Transverse colon (tissue), 4 donors: ENCODE measurements around the gene ALK.

ENCODE experiments used
- EP300 ChIP-seq: sonication (generic); formaldehyde crosslinking; IDR thresholded peaks from one replicate; pipeline ENCODE4 v1.6.1; 2017; ENCODE audit warnings: antibody characterized with exemption, low read depth
- POLR2A ChIP-seq: fragments of 450-650 bp; IDR thresholded peaks from one replicate; pipeline ENCODE4 v1.6.1; 2016; ENCODE audit warnings: antibody characterized with exemption, mild to moderate bottlenecking, moderate library complexity
- POLR2AphosphoS5 ChIP-seq, 3 donors: sonication (generic); formaldehyde crosslinking; IDR thresholded peaks; one replicate each; pipeline ENCODE4 v1.6.1; 2016; ENCODE audit warnings: antibody characterized with exemption in 3 of 3
- TF ChIP-seq, protein P1 (sequence below), 5 experiments: fragments of 200-600 bp in 3 of 5; fragments of 450-650 bp in 2 of 5; sonication (generic) in 3 of 5; IDR thresholded peaks; 1 replicate in 2 of 5; 2 replicates in 3 of 5; pipeline ENCODE4 v1.5.1; 2016 to 2017; ENCODE audit warnings: antibody characterized with exemption in 5 of 5, inconsistent platforms in 3 of 5, mild to moderate bottlenecking in 2 of 5, moderate library complexity in 1 of 5

DNA sequence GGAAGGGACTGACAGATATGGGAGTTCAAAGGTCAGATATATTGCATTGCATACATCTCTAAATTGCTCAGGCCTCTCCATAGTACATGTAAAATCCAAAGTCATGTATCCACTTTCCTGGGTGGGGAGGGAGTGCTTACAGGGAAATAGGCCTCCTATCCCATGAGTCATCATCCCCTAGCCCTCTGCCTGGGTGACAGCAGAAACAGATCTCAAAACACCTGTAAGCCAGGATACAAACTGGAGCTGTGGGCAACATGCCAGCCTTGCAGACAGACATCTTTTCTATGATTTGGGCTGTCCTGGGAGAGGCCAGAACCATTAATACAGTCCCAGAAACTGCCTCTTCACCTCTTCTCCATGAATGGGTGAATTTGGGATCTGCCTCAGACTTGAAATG lies 4.8 kb downstream of the ALK start:
- TF ChIP-seq POLR2AphosphoS5 (IDR thresholded peaks at IDR 0.05): no peak
- TF ChIP-seq POLR2A: no peak
- TF ChIP-seq, protein P1, sequence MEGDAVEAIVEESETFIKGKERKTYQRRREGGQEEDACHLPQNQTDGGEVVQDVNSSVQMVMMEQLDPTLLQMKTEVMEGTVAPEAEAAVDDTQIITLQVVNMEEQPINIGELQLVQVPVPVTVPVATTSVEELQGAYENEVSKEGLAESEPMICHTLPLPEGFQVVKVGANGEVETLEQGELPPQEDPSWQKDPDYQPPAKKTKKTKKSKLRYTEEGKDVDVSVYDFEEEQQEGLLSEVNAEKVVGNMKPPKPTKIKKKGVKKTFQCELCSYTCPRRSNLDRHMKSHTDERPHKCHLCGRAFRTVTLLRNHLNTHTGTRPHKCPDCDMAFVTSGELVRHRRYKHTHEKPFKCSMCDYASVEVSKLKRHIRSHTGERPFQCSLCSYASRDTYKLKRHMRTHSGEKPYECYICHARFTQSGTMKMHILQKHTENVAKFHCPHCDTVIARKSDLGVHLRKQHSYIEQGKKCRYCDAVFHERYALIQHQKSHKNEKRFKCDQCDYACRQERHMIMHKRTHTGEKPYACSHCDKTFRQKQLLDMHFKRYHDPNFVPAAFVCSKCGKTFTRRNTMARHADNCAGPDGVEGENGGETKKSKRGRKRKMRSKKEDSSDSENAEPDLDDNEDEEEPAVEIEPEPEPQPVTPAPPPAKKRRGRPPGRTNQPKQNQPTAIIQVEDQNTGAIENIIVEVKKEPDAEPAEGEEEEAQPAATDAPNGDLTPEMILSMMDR (IDR thresholded peaks at IDR 0.05): no peak
- TF ChIP-seq EP300: no peak
